Measurements from ENCODE around the gene CEACAM18.

CEACAM18 gene

DNA sequence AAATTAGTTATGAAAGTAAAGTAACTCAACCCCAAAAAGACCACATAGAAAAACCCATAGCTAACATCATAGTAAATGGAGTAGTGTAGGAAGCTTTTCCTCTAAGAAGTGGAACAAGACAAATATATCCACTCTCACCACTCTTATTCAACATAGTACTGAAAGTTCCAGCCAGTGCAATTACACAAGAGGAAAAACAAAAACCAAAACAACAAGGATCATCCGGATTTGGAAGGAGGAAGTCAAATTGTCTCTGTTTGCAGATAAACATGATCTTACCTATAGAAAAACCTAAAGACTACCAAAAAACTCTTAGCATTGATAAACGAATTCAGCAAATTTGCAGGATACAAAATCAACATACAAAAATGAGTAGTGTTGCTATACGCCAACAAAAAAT lies 11.6 kb upstream of the CEACAM18 start:
- ChIA-PET CTCF (interaction anchor here (1.2 to 1.6 kb wide), 2 partner anchors 187 to 190 kb away, joined by 3 to 7 read pairs; no protein-coding TSS in a partner anchor), POLR2A (no interaction called here)
- Histone ChIP-seq H3K4me1 (ENCODE audit: control insufficient read depth, insufficient read depth, low read length) (no peaks in the 10 kb centered on the region), H3K9me3 (ENCODE audit: control insufficient read depth, insufficient read depth, low read depth, low read length) (no peaks in the 10 kb centered on the region), H3K36me3 (ENCODE audit: control insufficient read depth in 2 of 2, insufficient read depth in 1 of 2, low read length in 2 of 2) (no peaks in the 10 kb centered on the region), H3K4me3 (ENCODE audit: low read depth, low read length) (no peak overlapping the region), H3K27ac (ENCODE audit: extremely low read depth, low read depth, low read length) (no peak overlapping the region)
- TF ChIP-seq ZNF510 (tag by site-specific recombination; IDR thresholded peaks at IDR 0.05; ENCODE audit: insufficient replicate concordance) (no peak), ZNF132 (tag by site-specific recombination; IDR thresholded peaks at IDR 0.05; ENCODE audit: borderline replicate concordance) (no peak), SP3 (tag by site-specific recombination; IDR thresholded peaks at IDR 0.05) (no peak), ZNF239 (tag by site-specific recombination; IDR thresholded peaks at IDR 0.05) (no peak), ZNF555 (tag by site-specific recombination; conservative IDR thresholded peaks at IDR 0.05) (no peak), ZNF335 (tag by site-specific recombination; conservative IDR thresholded peaks at IDR 0.05) (no peak), KLF16 (tag by site-specific recombination; IDR thresholded peaks at IDR 0.05) (no peak), ZNF426 (tag by site-specific recombination; IDR thresholded peaks at IDR 0.05) (no peak), ZNF19 (tag by site-specific recombination; IDR thresholded peaks at IDR 0.05; ENCODE audit: low read depth) (no peak)
- TF ChIP-seq, protein P1, sequence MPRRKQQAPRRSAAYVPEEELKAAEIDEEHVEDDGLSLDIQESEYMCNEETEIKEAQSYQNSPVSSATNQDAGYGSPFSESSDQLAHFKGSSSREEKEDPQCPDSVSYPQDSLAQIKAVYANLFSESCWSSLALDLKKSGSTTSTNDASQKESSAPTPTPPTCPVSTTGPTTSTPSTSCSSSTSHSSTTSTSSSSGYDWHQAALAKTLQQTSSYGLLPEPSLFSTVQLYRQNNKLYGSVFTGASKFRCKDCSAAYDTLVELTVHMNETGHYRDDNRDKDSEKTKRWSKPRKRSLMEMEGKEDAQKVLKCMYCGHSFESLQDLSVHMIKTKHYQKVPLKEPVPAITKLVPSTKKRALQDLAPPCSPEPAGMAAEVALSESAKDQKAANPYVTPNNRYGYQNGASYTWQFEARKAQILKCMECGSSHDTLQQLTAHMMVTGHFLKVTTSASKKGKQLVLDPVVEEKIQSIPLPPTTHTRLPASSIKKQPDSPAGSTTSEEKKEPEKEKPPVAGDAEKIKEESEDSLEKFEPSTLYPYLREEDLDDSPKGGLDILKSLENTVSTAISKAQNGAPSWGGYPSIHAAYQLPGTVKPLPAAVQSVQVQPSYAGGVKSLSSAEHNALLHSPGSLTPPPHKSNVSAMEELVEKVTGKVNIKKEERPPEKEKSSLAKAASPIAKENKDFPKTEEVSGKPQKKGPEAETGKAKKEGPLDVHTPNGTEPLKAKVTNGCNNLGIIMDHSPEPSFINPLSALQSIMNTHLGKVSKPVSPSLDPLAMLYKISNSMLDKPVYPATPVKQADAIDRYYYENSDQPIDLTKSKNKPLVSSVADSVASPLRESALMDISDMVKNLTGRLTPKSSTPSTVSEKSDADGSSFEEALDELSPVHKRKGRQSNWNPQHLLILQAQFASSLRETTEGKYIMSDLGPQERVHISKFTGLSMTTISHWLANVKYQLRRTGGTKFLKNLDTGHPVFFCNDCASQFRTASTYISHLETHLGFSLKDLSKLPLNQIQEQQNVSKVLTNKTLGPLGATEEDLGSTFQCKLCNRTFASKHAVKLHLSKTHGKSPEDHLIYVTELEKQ (tag by site-specific recombination; IDR thresholded peaks at IDR 0.05; ENCODE audit: borderline replicate concordance): no peak
- TF ChIP-seq, protein P2, sequence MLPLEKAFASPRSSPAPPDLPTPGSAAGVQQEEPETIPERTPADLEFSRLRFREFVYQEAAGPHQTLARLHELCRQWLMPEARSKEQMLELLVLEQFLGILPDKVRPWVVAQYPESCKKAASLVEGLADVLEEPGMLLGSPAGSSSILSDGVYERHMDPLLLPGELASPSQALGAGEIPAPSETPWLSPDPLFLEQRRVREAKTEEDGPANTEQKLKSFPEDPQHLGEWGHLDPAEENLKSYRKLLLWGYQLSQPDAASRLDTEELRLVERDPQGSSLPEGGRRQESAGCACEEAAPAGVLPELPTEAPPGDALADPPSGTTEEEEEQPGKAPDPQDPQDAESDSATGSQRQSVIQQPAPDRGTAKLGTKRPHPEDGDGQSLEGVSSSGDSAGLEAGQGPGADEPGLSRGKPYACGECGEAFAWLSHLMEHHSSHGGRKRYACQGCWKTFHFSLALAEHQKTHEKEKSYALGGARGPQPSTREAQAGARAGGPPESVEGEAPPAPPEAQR (tag by site-specific recombination; IDR thresholded peaks at IDR 0.05): no peak
- TF ChIP-seq, protein P3, sequence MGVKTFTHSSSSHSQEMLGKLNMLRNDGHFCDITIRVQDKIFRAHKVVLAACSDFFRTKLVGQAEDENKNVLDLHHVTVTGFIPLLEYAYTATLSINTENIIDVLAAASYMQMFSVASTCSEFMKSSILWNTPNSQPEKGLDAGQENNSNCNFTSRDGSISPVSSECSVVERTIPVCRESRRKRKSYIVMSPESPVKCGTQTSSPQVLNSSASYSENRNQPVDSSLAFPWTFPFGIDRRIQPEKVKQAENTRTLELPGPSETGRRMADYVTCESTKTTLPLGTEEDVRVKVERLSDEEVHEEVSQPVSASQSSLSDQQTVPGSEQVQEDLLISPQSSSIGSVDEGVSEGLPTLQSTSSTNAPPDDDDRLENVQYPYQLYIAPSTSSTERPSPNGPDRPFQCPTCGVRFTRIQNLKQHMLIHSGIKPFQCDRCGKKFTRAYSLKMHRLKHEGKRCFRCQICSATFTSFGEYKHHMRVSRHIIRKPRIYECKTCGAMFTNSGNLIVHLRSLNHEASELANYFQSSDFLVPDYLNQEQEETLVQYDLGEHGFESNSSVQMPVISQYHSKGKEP (tag by site-specific recombination; IDR thresholded peaks at IDR 0.05): no peak
- TF ChIP-seq, protein P4, sequence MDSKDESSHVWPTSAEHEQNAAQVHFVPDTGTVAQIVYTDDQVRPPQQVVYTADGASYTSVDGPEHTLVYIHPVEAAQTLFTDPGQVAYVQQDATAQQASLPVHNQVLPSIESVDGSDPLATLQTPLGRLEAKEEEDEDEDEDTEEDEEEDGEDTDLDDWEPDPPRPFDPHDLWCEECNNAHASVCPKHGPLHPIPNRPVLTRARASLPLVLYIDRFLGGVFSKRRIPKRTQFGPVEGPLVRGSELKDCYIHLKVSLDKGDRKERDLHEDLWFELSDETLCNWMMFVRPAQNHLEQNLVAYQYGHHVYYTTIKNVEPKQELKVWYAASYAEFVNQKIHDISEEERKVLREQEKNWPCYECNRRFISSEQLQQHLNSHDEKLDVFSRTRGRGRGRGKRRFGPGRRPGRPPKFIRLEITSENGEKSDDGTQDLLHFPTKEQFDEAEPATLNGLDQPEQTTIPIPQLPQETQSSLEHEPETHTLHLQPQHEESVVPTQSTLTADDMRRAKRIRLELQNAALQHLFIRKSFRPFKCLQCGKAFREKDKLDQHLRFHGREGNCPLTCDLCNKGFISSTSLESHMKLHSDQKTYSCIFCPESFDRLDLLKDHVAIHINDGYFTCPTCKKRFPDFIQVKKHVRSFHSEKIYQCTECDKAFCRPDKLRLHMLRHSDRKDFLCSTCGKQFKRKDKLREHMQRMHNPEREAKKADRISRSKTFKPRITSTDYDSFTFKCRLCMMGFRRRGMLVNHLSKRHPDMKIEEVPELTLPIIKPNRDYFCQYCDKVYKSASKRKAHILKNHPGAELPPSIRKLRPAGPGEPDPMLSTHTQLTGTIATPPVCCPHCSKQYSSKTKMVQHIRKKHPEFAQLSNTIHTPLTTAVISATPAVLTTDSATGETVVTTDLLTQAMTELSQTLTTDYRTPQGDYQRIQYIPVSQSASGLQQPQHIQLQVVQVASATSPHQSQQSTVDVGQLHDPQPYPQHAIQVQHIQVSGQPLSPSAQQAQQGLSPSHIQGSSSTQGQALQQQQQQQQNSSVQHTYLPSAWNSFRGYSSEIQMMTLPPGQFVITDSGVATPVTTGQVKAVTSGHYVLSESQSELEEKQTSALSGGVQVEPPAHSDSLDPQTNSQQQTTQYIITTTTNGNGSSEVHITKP (tag by site-specific recombination; IDR thresholded peaks at IDR 0.05): no peak
- TF ChIP-seq, protein P5, sequence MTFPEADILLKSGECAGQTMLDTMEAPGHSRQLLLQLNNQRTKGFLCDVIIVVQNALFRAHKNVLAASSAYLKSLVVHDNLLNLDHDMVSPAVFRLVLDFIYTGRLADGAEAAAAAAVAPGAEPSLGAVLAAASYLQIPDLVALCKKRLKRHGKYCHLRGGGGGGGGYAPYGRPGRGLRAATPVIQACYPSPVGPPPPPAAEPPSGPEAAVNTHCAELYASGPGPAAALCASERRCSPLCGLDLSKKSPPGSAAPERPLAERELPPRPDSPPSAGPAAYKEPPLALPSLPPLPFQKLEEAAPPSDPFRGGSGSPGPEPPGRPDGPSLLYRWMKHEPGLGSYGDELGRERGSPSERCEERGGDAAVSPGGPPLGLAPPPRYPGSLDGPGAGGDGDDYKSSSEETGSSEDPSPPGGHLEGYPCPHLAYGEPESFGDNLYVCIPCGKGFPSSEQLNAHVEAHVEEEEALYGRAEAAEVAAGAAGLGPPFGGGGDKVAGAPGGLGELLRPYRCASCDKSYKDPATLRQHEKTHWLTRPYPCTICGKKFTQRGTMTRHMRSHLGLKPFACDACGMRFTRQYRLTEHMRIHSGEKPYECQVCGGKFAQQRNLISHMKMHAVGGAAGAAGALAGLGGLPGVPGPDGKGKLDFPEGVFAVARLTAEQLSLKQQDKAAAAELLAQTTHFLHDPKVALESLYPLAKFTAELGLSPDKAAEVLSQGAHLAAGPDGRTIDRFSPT (tag by site-specific recombination; IDR thresholded peaks at IDR 0.05): no peak
- TF ChIP-seq, protein P6, sequence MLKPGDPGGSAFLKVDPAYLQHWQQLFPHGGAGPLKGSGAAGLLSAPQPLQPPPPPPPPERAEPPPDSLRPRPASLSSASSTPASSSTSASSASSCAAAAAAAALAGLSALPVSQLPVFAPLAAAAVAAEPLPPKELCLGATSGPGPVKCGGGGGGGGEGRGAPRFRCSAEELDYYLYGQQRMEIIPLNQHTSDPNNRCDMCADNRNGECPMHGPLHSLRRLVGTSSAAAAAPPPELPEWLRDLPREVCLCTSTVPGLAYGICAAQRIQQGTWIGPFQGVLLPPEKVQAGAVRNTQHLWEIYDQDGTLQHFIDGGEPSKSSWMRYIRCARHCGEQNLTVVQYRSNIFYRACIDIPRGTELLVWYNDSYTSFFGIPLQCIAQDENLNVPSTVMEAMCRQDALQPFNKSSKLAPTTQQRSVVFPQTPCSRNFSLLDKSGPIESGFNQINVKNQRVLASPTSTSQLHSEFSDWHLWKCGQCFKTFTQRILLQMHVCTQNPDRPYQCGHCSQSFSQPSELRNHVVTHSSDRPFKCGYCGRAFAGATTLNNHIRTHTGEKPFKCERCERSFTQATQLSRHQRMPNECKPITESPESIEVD (tag by site-specific recombination; IDR thresholded peaks at IDR 0.05): no peak
- TF ChIP-seq, protein P7, sequence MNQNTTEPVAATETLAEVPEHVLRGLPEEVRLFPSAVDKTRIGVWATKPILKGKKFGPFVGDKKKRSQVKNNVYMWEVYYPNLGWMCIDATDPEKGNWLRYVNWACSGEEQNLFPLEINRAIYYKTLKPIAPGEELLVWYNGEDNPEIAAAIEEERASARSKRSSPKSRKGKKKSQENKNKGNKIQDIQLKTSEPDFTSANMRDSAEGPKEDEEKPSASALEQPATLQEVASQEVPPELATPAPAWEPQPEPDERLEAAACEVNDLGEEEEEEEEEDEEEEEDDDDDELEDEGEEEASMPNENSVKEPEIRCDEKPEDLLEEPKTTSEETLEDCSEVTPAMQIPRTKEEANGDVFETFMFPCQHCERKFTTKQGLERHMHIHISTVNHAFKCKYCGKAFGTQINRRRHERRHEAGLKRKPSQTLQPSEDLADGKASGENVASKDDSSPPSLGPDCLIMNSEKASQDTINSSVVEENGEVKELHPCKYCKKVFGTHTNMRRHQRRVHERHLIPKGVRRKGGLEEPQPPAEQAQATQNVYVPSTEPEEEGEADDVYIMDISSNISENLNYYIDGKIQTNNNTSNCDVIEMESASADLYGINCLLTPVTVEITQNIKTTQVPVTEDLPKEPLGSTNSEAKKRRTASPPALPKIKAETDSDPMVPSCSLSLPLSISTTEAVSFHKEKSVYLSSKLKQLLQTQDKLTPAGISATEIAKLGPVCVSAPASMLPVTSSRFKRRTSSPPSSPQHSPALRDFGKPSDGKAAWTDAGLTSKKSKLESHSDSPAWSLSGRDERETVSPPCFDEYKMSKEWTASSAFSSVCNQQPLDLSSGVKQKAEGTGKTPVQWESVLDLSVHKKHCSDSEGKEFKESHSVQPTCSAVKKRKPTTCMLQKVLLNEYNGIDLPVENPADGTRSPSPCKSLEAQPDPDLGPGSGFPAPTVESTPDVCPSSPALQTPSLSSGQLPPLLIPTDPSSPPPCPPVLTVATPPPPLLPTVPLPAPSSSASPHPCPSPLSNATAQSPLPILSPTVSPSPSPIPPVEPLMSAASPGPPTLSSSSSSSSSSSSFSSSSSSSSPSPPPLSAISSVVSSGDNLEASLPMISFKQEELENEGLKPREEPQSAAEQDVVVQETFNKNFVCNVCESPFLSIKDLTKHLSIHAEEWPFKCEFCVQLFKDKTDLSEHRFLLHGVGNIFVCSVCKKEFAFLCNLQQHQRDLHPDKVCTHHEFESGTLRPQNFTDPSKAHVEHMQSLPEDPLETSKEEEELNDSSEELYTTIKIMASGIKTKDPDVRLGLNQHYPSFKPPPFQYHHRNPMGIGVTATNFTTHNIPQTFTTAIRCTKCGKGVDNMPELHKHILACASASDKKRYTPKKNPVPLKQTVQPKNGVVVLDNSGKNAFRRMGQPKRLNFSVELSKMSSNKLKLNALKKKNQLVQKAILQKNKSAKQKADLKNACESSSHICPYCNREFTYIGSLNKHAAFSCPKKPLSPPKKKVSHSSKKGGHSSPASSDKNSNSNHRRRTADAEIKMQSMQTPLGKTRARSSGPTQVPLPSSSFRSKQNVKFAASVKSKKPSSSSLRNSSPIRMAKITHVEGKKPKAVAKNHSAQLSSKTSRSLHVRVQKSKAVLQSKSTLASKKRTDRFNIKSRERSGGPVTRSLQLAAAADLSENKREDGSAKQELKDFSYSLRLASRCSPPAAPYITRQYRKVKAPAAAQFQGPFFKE (tag by site-specific recombination; IDR thresholded peaks at IDR 0.05; ENCODE audit: borderline replicate concordance): no peak
